NCI-H187 (cell line): ENCODE measurements around the gene ZIC5.
"Not testable (repeated sequence)": the region's sequence is repeated elsewhere in the genome, so short reads cannot be mapped to it uniquely, and the experiment has no call there.

Experiments
- DNase-seq, 2 experiments: peaks; one replicate each; lab custom pipeline; 2025; lab: John Stamatoyannopoulos, UW

ZIC5 gene

GRCh38 chr13:99960663-99961311 lies 10.8 kb downstream of the ZIC5 start:
- peak; percentile 53 to 75 for DNase-seq

- no peak for DNase-seq
Observed at GRCh38 chr13:99959540-99960230, 11.9 kb downstream of the ZIC5 start.

GRCh38 chr13:99959127-99959539 lies 12.4 kb downstream of the ZIC5 start:
- no peak for DNase-seq

GRCh38 chr13:99958406-99959126 lies 13.0 kb downstream of the ZIC5 start:
- no peak for DNase-seq

GRCh38 chr13:99956473-99957349 lies 14.9 kb downstream of the ZIC5 start:
- no peak for DNase-seq

- no peak for DNase-seq
Observed at GRCh38 chr13:99955747-99956472, 15.7 kb downstream of the ZIC5 start.

GRCh38 chr13:99955107-99955746 lies 16.3 kb downstream of the ZIC5 start:
- DNase-seq: no peak

- DNase-seq: no peak
Observed at GRCh38 chr13:99953138-99953755, 18.3 kb downstream of the ZIC5 start.

- DNase-seq: not testable (repeated sequence)
Observed at GRCh38 chr13:99951666-99952065, 19.9 kb downstream of the ZIC5 start.

- DNase-seq: no peak
Observed at GRCh38 chr13:99949679-99950413, 21.7 kb downstream of the ZIC5 start.

GRCh38 chr13:99948907-99949678 lies 22.5 kb downstream of the ZIC5 start:
- no peak for DNase-seq

- no peak for DNase-seq
Observed at GRCh38 chr13:99948411-99948810, 23.2 kb downstream of the ZIC5 start.

GRCh38 chr13:99947666-99948065 lies 23.9 kb downstream of the ZIC5 start:
- DNase-seq: no peak

GRCh38 chr13:99945515-99945914 lies 26.1 kb downstream of the ZIC5 start:
- not testable (repeated sequence) for DNase-seq

GRCh38 chr13:99944606-99945005 lies 27.0 kb downstream of the ZIC5 start:
- DNase-seq: no peak

- no peak for DNase-seq
Observed at GRCh38 chr13:99944102-99944501, 27.5 kb downstream of the ZIC5 start.

- DNase-seq: no peak
Observed at GRCh38 chr13:99941911-99942310, 29.7 kb downstream of the ZIC5 start.

- DNase-seq: no peak
Observed at GRCh38 chr13:99941086-99941485, 30.5 kb downstream of the ZIC5 start.

GRCh38 chr13:99938635-99939034 lies 32.9 kb downstream of the ZIC5 start:
- DNase-seq: no peak
